ENCODE results near the gene STAT3.
"Not testable (repeated sequence)": the region's sequence is repeated elsewhere in the genome, so short reads cannot be mapped to it uniquely, and the experiment has no call there.

STAT3 gene

GRCh38 chr17:42363767-42364585 lies 24.3 kb downstream of the STAT3 start:
- no peak for DNase-seq (ENCODE audit: low read depth in 1 of 2, low spot score in 1 of 2)
- no peak overlapping the region for H3K27ac ChIP-seq (replicated peaks)
- TF ChIP-seq GABPA (IDR thresholded peaks at IDR 0.05; ENCODE audit: low read depth) = no peak
- no peak overlapping the region for H3K4me3 ChIP-seq (replicated peaks; ENCODE audit: insufficient read depth, low read length)
- H3K27me3 ChIP-seq (ENCODE audit: insufficient read depth, poor library complexity, severe bottlenecking) = no peaks in the 10 kb centered on the region

GRCh38 chr17:42363231-42363630 lies 25.0 kb downstream of the STAT3 start:
- no peak overlapping the region for H3K27ac ChIP-seq (replicated peaks)
- H3K27me3 ChIP-seq (ENCODE audit: insufficient read depth, poor library complexity, severe bottlenecking) = no peaks in the 10 kb centered on the region
- no peak overlapping the region for H3K4me3 ChIP-seq (replicated peaks; ENCODE audit: insufficient read depth, low read length)
- DNase-seq (ENCODE audit: low read depth in 1 of 2, low spot score in 1 of 2) = no peak
- TF ChIP-seq POLR2AphosphoS5 (IDR thresholded peaks at IDR 0.05; ENCODE audit: low read depth) (no peak), CTCF (IDR thresholded peaks at IDR 0.05; ENCODE audit: insufficient read depth, low read length) (no peak), SPI1 (IDR thresholded peaks at IDR 0.05; ENCODE audit: borderline replicate concordance, low read depth) (no peak), GABPA (IDR thresholded peaks at IDR 0.05; ENCODE audit: low read depth) (no peak), REST (IDR thresholded peaks at IDR 0.05; ENCODE audit: insufficient replicate concordance, low read depth) (no peak)

GRCh38 chr17:42362245-42362961 lies 25.8 kb downstream of the STAT3 start:
- H3K4me3 ChIP-seq (replicated peaks; ENCODE audit: insufficient read depth, low read length) = no peak overlapping the region
- no peak for DNase-seq (ENCODE audit: low read depth in 1 of 2, low spot score in 1 of 2)
- no peak overlapping the region for H3K27ac ChIP-seq (replicated peaks)
- no peaks in the 10 kb centered on the region for H3K27me3 ChIP-seq (ENCODE audit: insufficient read depth, poor library complexity, severe bottlenecking)
- TF ChIP-seq CTCF (IDR thresholded peaks at IDR 0.05; ENCODE audit: insufficient read depth, low read length) = no peak
- TF ChIP-seq GABPA (IDR thresholded peaks at IDR 0.05; ENCODE audit: low read depth) = no peak
- no peak for TF ChIP-seq REST (IDR thresholded peaks at IDR 0.05; ENCODE audit: insufficient replicate concordance, low read depth)
- no peak for TF ChIP-seq SPI1 (IDR thresholded peaks at IDR 0.05; ENCODE audit: borderline replicate concordance, low read depth)
- no peak for TF ChIP-seq POLR2AphosphoS5 (IDR thresholded peaks at IDR 0.05; ENCODE audit: low read depth)

GRCh38 chr17:42361781-42362186 lies 26.5 kb downstream of the STAT3 start:
- H3K4me3 ChIP-seq (replicated peaks; ENCODE audit: insufficient read depth, low read length) = no peak overlapping the region
- no peaks in the 10 kb centered on the region for H3K27me3 ChIP-seq (ENCODE audit: insufficient read depth, poor library complexity, severe bottlenecking)
- no peak for DNase-seq (ENCODE audit: low read depth in 1 of 2, low spot score in 1 of 2)
- no peak overlapping the region for H3K27ac ChIP-seq (replicated peaks)
- TF ChIP-seq POLR2AphosphoS5 (IDR thresholded peaks at IDR 0.05; ENCODE audit: low read depth) (no peak), REST (IDR thresholded peaks at IDR 0.05; ENCODE audit: insufficient replicate concordance, low read depth) (no peak), CTCF (IDR thresholded peaks at IDR 0.05; ENCODE audit: insufficient read depth, low read length) (no peak), GABPA (IDR thresholded peaks at IDR 0.05; ENCODE audit: low read depth) (no peak), SPI1 (IDR thresholded peaks at IDR 0.05; ENCODE audit: borderline replicate concordance, low read depth) (no peak)

GRCh38 chr17:42360388-42360787 lies 27.9 kb downstream of the STAT3 start:
- DNase-seq (ENCODE audit: low read depth in 1 of 2, low spot score in 1 of 2); H3K27ac ChIP-seq (replicated peaks); H3K4me3 ChIP-seq (replicated peaks; ENCODE audit: insufficient read depth, low read length); H3K27me3 ChIP-seq (ENCODE audit: insufficient read depth, poor library complexity, severe bottlenecking): not testable (repeated sequence)
